IMR-90 (cell line): ENCODE data around the gene EMC8. TPM values are rescaled to one million over a fixed set of nuclear protein-coding genes. Genes with fewer than 3 reads are reported as not detected.

Experiments used
- ATAC-seq: fragments of 200-7000 bp; cut with Tn5 transposase; 2 replicates; pipeline ENCODE4 v1.9.1; 2020; ENCODE audit warnings: low read depth, mild to moderate bottlenecking, moderate library complexity
- BruUV-seq: library from RNA; stranded (reverse); fragments of 400-500 nt; replicated peaks from 2 replicates; lab custom pipeline; 2021; lab: Mats Ljungman, UMichigan
- CTCF ChIA-PET: fragments of 300-600 bp; formaldehyde crosslinking; extraction: SDS; loops from one replicate; lab custom pipeline; 2021; ENCODE audit warnings: antibody characterized with exemption; lab: Yijun Ruan, JAX
- POLR2A ChIA-PET: fragments of 300-600 bp; sonication (Branson Sonifier 250); formaldehyde crosslinking; loops from one replicate; lab custom pipeline; 2022; ENCODE audit warnings: antibody characterized with exemption; ENCODE audit not compliant: unreplicated experiment; lab: Charles Lee
- DNase-seq: peaks from one replicate; pipeline ENCODE4 v3.0.0; 2013
- H2AFZ ChIP-seq: replicated peaks from 2 replicates; pipeline ENCODE3; 2013; ENCODE audit warnings: low read length, mild to moderate bottlenecking; ENCODE audit not compliant: poor library complexity
- H2AK5ac ChIP-seq: 2 replicates; pipeline ENCODE4 v1.6.1; 2013; ENCODE audit warnings: low read depth, low read length, inconsistent platforms
- H2AK9ac ChIP-seq: replicated peaks from 2 replicates; pipeline ENCODE3; 2013; ENCODE audit warnings: mild to moderate bottlenecking, low read depth, low read length, moderate library complexity; ENCODE audit not compliant: poor library complexity
- H2BK120ac ChIP-seq: 2 replicates; pipeline ENCODE4 v1.6.1; 2013; ENCODE audit warnings: low read depth, low read length, inconsistent platforms
- H2BK15ac ChIP-seq: 3 replicates; pipeline ENCODE4 v1.6.1; 2013; ENCODE audit warnings: low read depth, low read length, inconsistent platforms
- H2BK20ac ChIP-seq: 2 replicates; pipeline ENCODE4 v1.6.1; 2013; ENCODE audit warnings: low read depth, mild to moderate bottlenecking, inconsistent platforms, low read length, moderate library complexity
- H2BK5ac ChIP-seq: 2 replicates; pipeline ENCODE4 v1.6.1; 2013; ENCODE audit warnings: mild to moderate bottlenecking, low read depth, low read length, inconsistent platforms; ENCODE audit not compliant: poor library complexity, severe bottlenecking
- H3K14ac ChIP-seq: replicated peaks from 2 replicates; pipeline ENCODE4 v1.6.1; 2013; ENCODE audit warnings: low read depth, low read length, inconsistent platforms
- H3K18ac ChIP-seq: 2 replicates; pipeline ENCODE4 v1.6.1; 2013; ENCODE audit warnings: low read depth, low read length, control low read depth
- H3K23ac ChIP-seq: 2 replicates; pipeline ENCODE4 v1.6.1; 2013; ENCODE audit warnings: low read depth, low read length, inconsistent platforms
- H3K27ac ChIP-seq: 2 replicates; pipeline ENCODE4 v1.5.1; 2013; ENCODE audit warnings: mild to moderate bottlenecking, control low read depth, low read length; ENCODE audit not compliant: insufficient read depth
- H3K27me3 ChIP-seq: 2 replicates; pipeline ENCODE4 v1.6.1; 2013; ENCODE audit warnings: low read length; ENCODE audit not compliant: control insufficient read depth, insufficient read depth
- H3K36me3 ChIP-seq: 2 replicates; pipeline ENCODE4 v1.6.1; 2013; ENCODE audit warnings: low read length, mixed read lengths; ENCODE audit not compliant: control insufficient read depth, insufficient read depth
- H3K4ac ChIP-seq: 2 replicates; pipeline ENCODE4 v1.6.1; 2013; ENCODE audit warnings: low read depth, low read length, inconsistent platforms
- H3K4me1 ChIP-seq: 2 replicates; pipeline ENCODE4 v1.6.1; 2013; ENCODE audit warnings: low read length, mixed read lengths; ENCODE audit not compliant: control insufficient read depth, insufficient read depth
- H3K4me2 ChIP-seq: 2 replicates; pipeline ENCODE4 v1.6.1; 2013; ENCODE audit warnings: low read depth, mild to moderate bottlenecking, control low read depth, low read length, moderate library complexity
- H3K4me3 ChIP-seq: 2 replicates; pipeline ENCODE4 v1.5.1; 2013; ENCODE audit warnings: low read depth, mild to moderate bottlenecking, control low read depth, low read length, moderate library complexity; ENCODE audit not compliant: insufficient read depth
- H3K56ac ChIP-seq: 2 replicates; pipeline ENCODE4 v1.6.1; 2013; ENCODE audit warnings: low read length, inconsistent platforms; ENCODE audit not compliant: insufficient read depth; ENCODE audit errors: extremely low read depth
- H3K79me1 ChIP-seq, 2 experiments: 2 replicates each; pipeline ENCODE4 v1.6.1; 2013; ENCODE audit warnings: low read length in 2 of 2, inconsistent platforms in 1 of 2, low read depth in 1 of 2
- H3K9ac ChIP-seq: 2 replicates; pipeline ENCODE4 v1.6.1; 2013; ENCODE audit warnings: low read depth, low read length, control low read depth
- H3K9me1 ChIP-seq: 2 replicates; pipeline ENCODE4 v1.6.1; 2013; ENCODE audit warnings: low read length, inconsistent platforms; ENCODE audit not compliant: insufficient read depth
- H3K9me3 ChIP-seq: 2 replicates; pipeline ENCODE4 v1.6.1; 2013; ENCODE audit warnings: low read length; ENCODE audit not compliant: control insufficient read depth, insufficient read depth
- H4K20me1 ChIP-seq: 2 replicates; pipeline ENCODE4 v1.6.1; 2013; ENCODE audit warnings: low read length, inconsistent platforms; ENCODE audit not compliant: insufficient read depth
- H4K5ac ChIP-seq: 2 replicates; pipeline ENCODE4 v1.6.1; 2013; ENCODE audit warnings: mild to moderate bottlenecking, low read depth, low read length, control low read depth
- H4K8ac ChIP-seq, 2 experiments: 2 replicates each; pipeline ENCODE4 v1.6.1; 2013; ENCODE audit warnings: low read depth in 2 of 2, low read length in 2 of 2, control low read depth in 1 of 2, inconsistent platforms in 1 of 2
- H4K91ac ChIP-seq: 2 replicates; pipeline ENCODE4 v1.6.1; 2013; ENCODE audit warnings: low read depth, low read length, inconsistent platforms; ENCODE audit not compliant: insufficient read depth
- BHLHE40 ChIP-seq: fragments of 150-350 bp; IDR thresholded peaks from 2 replicates; pipeline ENCODE4 v1.6.1; 2016; ENCODE audit warnings: mild to moderate bottlenecking, low read depth, low read length
- CEBPB ChIP-seq: IDR thresholded peaks from 2 replicates; pipeline ENCODE4 v1.6.1; 2012; ENCODE audit warnings: low read depth, low read length, improper control_type of control experiment
- CHD1 ChIP-seq: IDR thresholded peaks from 2 replicates; pipeline ENCODE4 v1.6.1; 2012; ENCODE audit warnings: low read depth, low read length, improper control_type of control experiment
- FOS ChIP-seq: fragments of 150-350 bp; IDR thresholded peaks from 2 replicates; pipeline ENCODE4 v1.6.1; 2016; ENCODE audit warnings: low read depth, low read length
- MAFK ChIP-seq: IDR thresholded peaks from 2 replicates; pipeline ENCODE4 v1.6.1; 2012; ENCODE audit warnings: low read depth, low read length, improper control_type of control experiment
- MAZ ChIP-seq: IDR thresholded peaks from 2 replicates; pipeline ENCODE4 v1.6.1; 2012; ENCODE audit warnings: low read depth, mild to moderate bottlenecking, low read length, improper control_type of control experiment, moderate library complexity, borderline replicate concordance
- MXI1 ChIP-seq: IDR thresholded peaks from 2 replicates; pipeline ENCODE4 v1.6.1; 2012; ENCODE audit warnings: low read depth, mild to moderate bottlenecking, low read length, moderate library complexity, borderline replicate concordance
- NFE2L2 ChIP-seq: fragments of 150-350 bp; IDR thresholded peaks from 2 replicates; pipeline ENCODE4 v1.6.1; 2016; ENCODE audit warnings: low read depth, mild to moderate bottlenecking, low read length
- POLR2A ChIP-seq: IDR thresholded peaks from 2 replicates; pipeline ENCODE4 v1.6.1; 2012; ENCODE audit warnings: mild to moderate bottlenecking, low read depth, low read length
- RAD21 ChIP-seq: IDR thresholded peaks from 2 replicates; pipeline ENCODE4 v1.6.1; 2012; ENCODE audit warnings: low read length, improper control_type of control experiment
- RCOR1 ChIP-seq: IDR thresholded peaks from 2 replicates; pipeline ENCODE4 v1.6.1; 2012; ENCODE audit warnings: mild to moderate bottlenecking, low read length, improper control_type of control experiment; ENCODE audit not compliant: insufficient replicate concordance
- RFX5 ChIP-seq: IDR thresholded peaks from 2 replicates; pipeline ENCODE4 v1.8.0; 2012; ENCODE audit warnings: low read depth, mild to moderate bottlenecking, low read length, moderate library complexity
- SMC3 ChIP-seq: fragments of 150-350 bp; IDR thresholded peaks from 2 replicates; pipeline ENCODE4 v1.6.1; 2016; ENCODE audit warnings: low read depth, mild to moderate bottlenecking, antibody characterized with exemption, low read length, moderate library complexity
- USF2 ChIP-seq: fragments of 150-350 bp; IDR thresholded peaks from 2 replicates; pipeline ENCODE4 v1.6.1; 2017; ENCODE audit warnings: mild to moderate bottlenecking, antibody characterized with exemption, low read length, low read depth
- WGBS, 2 experiments: methylation state at CpG; one replicate each; pipeline versions ENCODE4 v1.1.5 to v1.1.7; 2013; ENCODE audit warnings: missing lambda C conversion rate in 2 of 2; ENCODE audit not compliant: insufficient read length in 1 of 2; ENCODE audit errors: extremely low coverage in 2 of 2; 5-methylcytosine and 5-hydroxymethylcytosine counted together
- dilution Hi-C: fragments of 300-500 bp; cut with HindIII; formaldehyde crosslinking; loops from one replicate; pipeline ENCODE4 v1.14.3; 2018; ENCODE audit warnings: low sequenced_read_pairs; ENCODE audit not compliant: unreplicated experiment
- in situ Hi-C: fragments of 300-500 bp; cut with MboI; formaldehyde crosslinking; loops from 3 replicates; pipeline ENCODE4 v1.14.3; 2019; ENCODE audit warnings: low sequenced_read_pairs, inconsistent platforms, mixed read lengths
- intact Hi-C: fragments of 100-400 bp; cut with micrococcal nuclease; formaldehyde crosslinking; loops from 2 replicates; pipeline ENCODE4 v1.10.0; 2022
- polyA plus RNA-seq, 3 experiments: library from polyadenylated mRNA; depleted of rRNA; stranded (reverse); fragments of >200 nt; gene quantifications; 2 replicates each; pipeline ENCODE4 v1.2.3, GENCODE V29; 2012; ENCODE audit warnings: low replicate concordance in 1 of 3
- total RNA-seq: library from RNA; depleted of rRNA; stranded (reverse); fragments of >200 nt; gene quantifications from 2 replicates; pipeline ENCODE4 v1.2.3, GENCODE V29; 2012
- TF ChIP-seq, protein P1 (sequence below): fragments of 150-350 bp; IDR thresholded peaks from 2 replicates; pipeline ENCODE4 v1.6.1; 2016; ENCODE audit warnings: low read depth, mild to moderate bottlenecking, low read length, moderate library complexity, borderline replicate concordance
- TF ChIP-seq, protein P2 (sequence below): conservative IDR thresholded peaks from 2 replicates; pipeline ENCODE4 v1.5.1; 2012; ENCODE audit warnings: mild to moderate bottlenecking, low read depth, low read length, improper control_type of control experiment

Gene EMC8
- total and polyA plus RNA-seq, 2 of the 4 experiments (the other 2 are of a cell fraction): 23.7 to 48.9 TPM

- intact Hi-C loops: no loop called here
- Histone ChIP-seq H3K9me1 (no peaks in the 10 kb centered on the region; the same call in 1 of the 2 replicates), H3K36me3 (peaks cover 44% of the 10 kb centered on the region), H3K4me3 (no peak overlapping the region), H4K5ac (no peak overlapping the region), H4K20me1 (peaks cover 32% of the 10 kb centered on the region), H3K4me1 (no peaks in the 10 kb centered on the region), H2BK15ac (no peak overlapping the region), H2AK9ac (no peak overlapping the region), H3K9ac (no peak overlapping the region), H2AFZ (no peak overlapping the region), H3K18ac (no peak overlapping the region), H2BK5ac (no peak overlapping the region), H4K8ac (no peak overlapping the region), H2BK120ac (no peak overlapping the region), H3K27ac (no peak overlapping the region), H2BK20ac (no peak overlapping the region), H3K23ac (no peak overlapping the region), H3K79me1 (peaks cover 37 to 45% of the 10 kb centered on the region in 2 experiments), H3K9me3 (no peaks in the 10 kb centered on the region), H3K27me3 (peaks cover 3% of the 10 kb centered on the region; the same call in 1 of the 2 replicates), H2AK5ac (no peak overlapping the region), H3K56ac (no peak overlapping the region), H3K4ac (no peak overlapping the region), H3K4me2 (no peak overlapping the region), H4K91ac (no peak overlapping the region), H3K14ac (no peak overlapping the region)
- CTCF ChIA-PET: no interaction called here
- ATAC-seq (no peak), DNase-seq (no peak)
- in situ Hi-C loops: loop anchor here (25.0 kb wide), 1 partner anchor 507 kb away; no protein-coding TSS in a partner anchor
- dilution Hi-C loops: no loop called here
- POLR2A ChIA-PET: no interaction called here
- TF ChIP-seq SMC3 (no peak), MAZ (no peak), POLR2A (no peak), BHLHE40 (no peak), MXI1 (no peak), NFE2L2 (no peak), FOS (no peak), RCOR1 (no peak), CEBPB (no peak), RFX5 (no peak), CHD1 (no peak), USF2 (no peak), RAD21 (no peak), MAFK (no peak)
- TF ChIP-seq, protein P1, sequence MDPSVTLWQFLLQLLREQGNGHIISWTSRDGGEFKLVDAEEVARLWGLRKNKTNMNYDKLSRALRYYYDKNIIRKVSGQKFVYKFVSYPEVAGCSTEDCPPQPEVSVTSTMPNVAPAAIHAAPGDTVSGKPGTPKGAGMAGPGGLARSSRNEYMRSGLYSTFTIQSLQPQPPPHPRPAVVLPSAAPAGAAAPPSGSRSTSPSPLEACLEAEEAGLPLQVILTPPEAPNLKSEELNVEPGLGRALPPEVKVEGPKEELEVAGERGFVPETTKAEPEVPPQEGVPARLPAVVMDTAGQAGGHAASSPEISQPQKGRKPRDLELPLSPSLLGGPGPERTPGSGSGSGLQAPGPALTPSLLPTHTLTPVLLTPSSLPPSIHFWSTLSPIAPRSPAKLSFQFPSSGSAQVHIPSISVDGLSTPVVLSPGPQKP: no peak
- TF ChIP-seq, protein P2, sequence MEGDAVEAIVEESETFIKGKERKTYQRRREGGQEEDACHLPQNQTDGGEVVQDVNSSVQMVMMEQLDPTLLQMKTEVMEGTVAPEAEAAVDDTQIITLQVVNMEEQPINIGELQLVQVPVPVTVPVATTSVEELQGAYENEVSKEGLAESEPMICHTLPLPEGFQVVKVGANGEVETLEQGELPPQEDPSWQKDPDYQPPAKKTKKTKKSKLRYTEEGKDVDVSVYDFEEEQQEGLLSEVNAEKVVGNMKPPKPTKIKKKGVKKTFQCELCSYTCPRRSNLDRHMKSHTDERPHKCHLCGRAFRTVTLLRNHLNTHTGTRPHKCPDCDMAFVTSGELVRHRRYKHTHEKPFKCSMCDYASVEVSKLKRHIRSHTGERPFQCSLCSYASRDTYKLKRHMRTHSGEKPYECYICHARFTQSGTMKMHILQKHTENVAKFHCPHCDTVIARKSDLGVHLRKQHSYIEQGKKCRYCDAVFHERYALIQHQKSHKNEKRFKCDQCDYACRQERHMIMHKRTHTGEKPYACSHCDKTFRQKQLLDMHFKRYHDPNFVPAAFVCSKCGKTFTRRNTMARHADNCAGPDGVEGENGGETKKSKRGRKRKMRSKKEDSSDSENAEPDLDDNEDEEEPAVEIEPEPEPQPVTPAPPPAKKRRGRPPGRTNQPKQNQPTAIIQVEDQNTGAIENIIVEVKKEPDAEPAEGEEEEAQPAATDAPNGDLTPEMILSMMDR: no peak
- WGBS, 2 experiments: 100% methylated on average over 10 of the region's 18 CpGs; no CpG with 5 or more reads in 1 of the 2 experiments
- no TSS peak for BruUV-seq
These were observed 6.2 kb upstream of the EMC8 start for GRCh38 chr16:85805442-85806045.
